IPS-20b (cell line): ENCODE results near the gene FEV.

Experiments used
- H3K27ac ChIP-seq: one replicate; pipeline ENCODE4 v1.5.1; 2013; ENCODE audit warnings: low read length
- H3K27me3 ChIP-seq: 2 replicates; pipeline ENCODE4 v1.6.1; 2013; ENCODE audit warnings: mild to moderate bottlenecking, low read length, inconsistent platforms; ENCODE audit not compliant: insufficient read depth
- H3K36me3 ChIP-seq: 2 replicates; pipeline ENCODE4 v1.6.1; 2013; ENCODE audit warnings: low read depth, mild to moderate bottlenecking, inconsistent platforms, low read length, moderate library complexity; ENCODE audit not compliant: insufficient read depth
- H3K4me1 ChIP-seq: 2 replicates; pipeline ENCODE4 v1.6.1; 2013; ENCODE audit warnings: mild to moderate bottlenecking, control low read depth, inconsistent platforms, low read length, moderate library complexity; ENCODE audit not compliant: insufficient read depth
- H3K4me3 ChIP-seq: 2 replicates; pipeline ENCODE4 v1.5.1; 2013; ENCODE audit warnings: mild to moderate bottlenecking, low read length, inconsistent platforms
- H3K9ac ChIP-seq: 2 replicates; pipeline ENCODE4 v1.6.1; 2013; ENCODE audit warnings: low read depth, mild to moderate bottlenecking, inconsistent platforms, low read length, moderate library complexity
- H3K9me3 ChIP-seq: 2 replicates; pipeline ENCODE4 v1.6.1; 2013; ENCODE audit warnings: mild to moderate bottlenecking, low read depth, low read length, inconsistent platforms; ENCODE audit not compliant: insufficient read depth

FEV gene

DNA sequence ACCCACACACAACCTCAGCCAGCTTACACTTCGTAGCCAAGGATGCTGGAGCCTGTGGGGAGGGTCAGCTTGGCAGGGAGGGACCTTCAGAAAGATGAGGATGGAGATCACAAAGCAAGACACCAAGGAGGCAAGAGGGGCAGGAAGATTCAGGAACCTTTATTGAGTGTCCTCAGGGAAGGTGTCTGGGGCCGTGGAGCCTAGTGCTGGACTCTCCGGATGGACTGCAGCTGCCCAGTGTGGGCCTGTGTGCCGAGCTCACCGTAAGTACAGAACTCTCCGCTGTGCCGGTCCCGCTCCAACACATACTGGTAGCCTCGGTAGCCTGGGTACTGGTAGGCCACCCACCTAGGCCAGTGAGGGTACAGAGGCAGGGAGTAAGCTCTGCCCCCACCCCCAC, 5.1 kb upstream of the FEV start:
- Histone ChIP-seq H3K4me3 (no peak overlapping the region), H3K27me3 (peaks cover 100% of the 10 kb centered on the region), H3K9ac (no peak overlapping the region), H3K27ac (no peak overlapping the region), H3K36me3 (no peaks in the 10 kb centered on the region), H3K9me3 (no peaks in the 10 kb centered on the region; the same call in 1 of the 2 replicates), H3K4me1 (0 out of 2 replicates have a peak, but pooled peaks cover 2% of the 10 kb centered on the region)

- Histone ChIP-seq H3K36me3 (no peaks in the 10 kb centered on the region), H3K9ac (no peak overlapping the region), H3K4me3 (no peak overlapping the region), H3K27me3 (peaks cover 100% of the 10 kb centered on the region), H3K4me1 (0 out of 2 replicates have a peak, but pooled peaks cover 2% of the 10 kb centered on the region), H3K27ac (no peak overlapping the region), H3K9me3 (peaks cover 1% of the 10 kb centered on the region; the same call in 1 of the 2 replicates)
Observed at GRCh38 chr2:218988650-218989049, 3.7 kb upstream of the FEV start.

GRCh38 chr2:218988164-218988563, 3.2 kb upstream of the FEV start:
- Histone ChIP-seq H3K9me3 (peaks cover 6% of the 10 kb centered on the region; the same call in 1 of the 2 replicates), H3K36me3 (no peaks in the 10 kb centered on the region), H3K4me1 (no peaks in the 10 kb centered on the region), H3K27ac (no peak overlapping the region), H3K27me3 (peaks cover 100% of the 10 kb centered on the region), H3K9ac (no peak overlapping the region), H3K4me3 (no peak overlapping the region)

DNA sequence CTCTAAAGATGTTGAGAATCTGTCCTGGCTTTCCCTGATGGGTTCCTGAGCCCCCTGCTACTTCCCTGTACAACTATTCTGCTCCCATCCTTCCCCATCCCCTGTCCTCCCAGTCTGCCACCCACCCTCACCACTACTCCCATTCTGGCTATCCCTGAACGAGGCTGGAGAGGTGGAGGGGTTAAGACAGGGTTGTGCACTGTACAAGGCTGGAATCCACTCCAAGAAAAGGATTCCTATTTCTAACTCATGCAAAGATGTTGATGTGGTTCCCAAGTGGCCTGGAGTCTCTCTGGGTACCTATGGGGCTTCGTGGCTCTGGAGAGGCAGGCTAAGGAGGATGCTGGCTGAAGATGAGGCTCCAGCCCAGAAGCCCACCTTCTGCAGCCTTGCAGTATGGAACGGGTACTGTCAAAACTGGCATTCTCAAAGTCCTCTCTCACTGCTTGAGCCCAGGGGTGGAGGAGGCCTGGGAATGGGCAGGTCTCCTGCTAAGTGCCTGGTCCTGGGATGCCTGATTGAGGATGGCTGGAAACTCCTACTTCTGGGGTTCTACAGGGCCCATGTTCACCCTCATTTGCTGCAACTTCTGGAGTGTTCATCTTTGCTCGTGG, 1.3 kb upstream of the FEV start:
- H3K9me3 ChIP-seq, result peaks cover 9% of the 10 kb centered on the region; the same call in 1 of the 2 replicates
- H3K4me1 ChIP-seq, result no peaks in the 10 kb centered on the region
- no peaks in the 10 kb centered on the region for H3K36me3 ChIP-seq
- H3K27me3 ChIP-seq, result peaks cover 100% of the 10 kb centered on the region
- H3K9ac ChIP-seq, result no peak overlapping the region
- H3K4me3 ChIP-seq, result no peak overlapping the region
- H3K27ac ChIP-seq, result no peak overlapping the region

GRCh38 chr2:218985325-218986091, 524 bp upstream of the FEV start:
- Histone ChIP-seq H3K4me3 (peak overlapping the region; percentile 22; the same call in 1 of the 2 replicates), H3K9me3 (peaks cover 9% of the 10 kb centered on the region; the same call in 1 of the 2 replicates), H3K9ac (no peak overlapping the region), H3K27ac (no peak overlapping the region), H3K36me3 (no peaks in the 10 kb centered on the region), H3K4me1 (no peaks in the 10 kb centered on the region), H3K27me3 (peaks cover 100% of the 10 kb centered on the region)

DNA sequence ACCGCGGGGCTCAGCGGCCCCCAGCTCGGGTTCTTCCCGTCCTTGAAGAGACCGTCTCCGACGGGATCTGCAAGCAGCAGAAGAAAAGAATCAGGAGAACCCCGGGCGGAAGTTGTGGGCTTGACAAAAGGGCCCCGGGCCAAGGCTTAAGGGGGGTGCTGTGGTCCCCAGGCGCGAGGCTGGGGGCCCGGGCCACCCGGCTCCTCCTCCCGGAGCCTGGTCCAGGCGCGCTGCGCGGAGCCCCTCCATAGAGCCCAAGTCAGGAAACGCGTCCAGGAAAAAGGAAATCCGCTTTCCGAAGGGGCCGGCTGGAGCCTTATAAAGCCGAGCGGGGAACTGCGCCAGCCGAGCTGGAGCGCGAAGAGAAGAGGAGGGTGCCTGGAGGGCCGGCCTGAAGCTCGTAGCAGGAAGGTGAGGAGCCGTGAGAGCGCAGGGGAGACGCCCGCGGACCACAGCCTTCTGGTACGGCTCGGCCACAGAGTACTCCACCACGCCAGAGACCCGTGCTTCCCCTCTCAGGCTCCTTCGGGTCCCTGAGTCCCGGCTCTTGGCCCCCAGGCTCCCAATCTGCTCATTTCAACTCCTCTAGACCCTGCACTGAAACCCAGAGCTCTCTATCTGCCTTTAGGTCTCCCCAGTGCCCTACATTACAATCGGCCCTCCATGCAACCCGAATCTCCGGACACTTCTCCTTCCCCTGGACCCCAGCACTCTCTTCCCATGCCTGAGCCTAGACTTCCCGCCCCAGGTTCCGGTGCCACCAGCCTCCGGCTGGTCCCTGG, 554 bp downstream of the FEV start:
- Histone ChIP-seq H3K27ac (no peak overlapping the region), H3K36me3 (no peaks in the 10 kb centered on the region), H3K9ac (no peak overlapping the region), H3K9me3 (peaks cover 9% of the 10 kb centered on the region; the same call in 1 of the 2 replicates), H3K27me3 (peaks cover 99% of the 10 kb centered on the region), H3K4me3 (no peak overlapping the region), H3K4me1 (peaks cover 3% of the 10 kb centered on the region; the same call in 1 of the 2 replicates)

DNA sequence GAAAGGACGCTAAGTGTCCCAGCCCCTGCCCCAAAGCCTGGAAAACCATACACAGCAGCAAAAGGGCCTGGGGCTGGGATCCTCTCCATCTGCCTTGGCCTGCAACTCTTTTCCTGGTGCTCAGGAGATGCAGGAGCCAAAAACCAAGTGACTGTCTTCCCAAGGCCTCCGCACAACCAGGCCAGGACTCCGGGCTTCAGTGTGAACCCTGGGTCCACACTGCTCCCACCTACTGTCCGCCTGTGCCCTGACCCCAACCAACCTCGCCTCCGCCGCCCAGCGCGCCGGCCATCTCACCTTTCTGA, 1.1 kb downstream of the FEV start:
- Histone ChIP-seq H3K4me3 (no peak overlapping the region), H3K4me1 (peaks cover 3% of the 10 kb centered on the region; the same call in 1 of the 2 replicates), H3K27ac (no peak overlapping the region), H3K36me3 (no peaks in the 10 kb centered on the region), H3K9ac (no peak overlapping the region), H3K9me3 (peaks cover 9% of the 10 kb centered on the region; the same call in 1 of the 2 replicates), H3K27me3 (peaks cover 99% of the 10 kb centered on the region)

- no peak overlapping the region for H3K9ac ChIP-seq
- H3K36me3 ChIP-seq, result no peaks in the 10 kb centered on the region
- H3K27ac ChIP-seq, result no peak overlapping the region
- peaks cover 9% of the 10 kb centered on the region; the same call in 1 of the 2 replicates for H3K9me3 ChIP-seq
- H3K4me3 ChIP-seq, result no peak overlapping the region
- peaks cover 99% of the 10 kb centered on the region for H3K27me3 ChIP-seq
- H3K4me1 ChIP-seq, result peaks cover 3% of the 10 kb centered on the region; the same call in 1 of the 2 replicates
Observed at GRCh38 chr2:218983263-218983933, 1.6 kb downstream of the FEV start.

DNA sequence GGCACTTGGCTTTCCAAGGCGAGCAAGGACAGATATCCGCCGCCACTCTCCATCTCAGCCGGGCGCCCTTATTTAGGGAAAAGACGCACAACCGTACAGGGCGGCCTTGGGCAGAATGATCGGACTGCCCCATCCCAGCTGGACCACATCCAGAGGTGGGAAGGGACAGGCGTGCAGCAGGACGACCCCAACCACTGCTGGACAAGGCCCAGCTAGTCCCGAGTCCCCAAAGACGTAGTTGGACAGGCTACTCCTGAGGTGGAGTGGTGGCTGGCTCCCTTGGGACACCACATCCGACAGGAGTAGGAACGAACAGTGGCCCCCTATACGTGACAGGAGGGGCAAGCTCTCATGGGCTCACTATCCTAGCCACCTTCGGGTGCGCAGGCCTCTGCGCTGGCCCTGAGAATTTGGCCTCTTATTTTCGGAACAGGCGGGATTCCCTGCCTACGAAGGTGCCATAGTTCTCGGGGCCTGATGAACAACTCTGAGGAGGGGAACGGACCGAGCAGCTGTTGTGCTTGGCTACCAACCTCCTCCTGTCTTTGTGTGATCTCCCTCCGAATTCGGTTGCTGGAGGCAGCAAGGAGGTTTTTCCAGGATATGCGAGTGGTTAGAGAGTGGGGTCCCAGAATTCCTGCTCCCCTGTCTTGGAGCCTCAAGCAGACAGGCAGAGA, 2.3 kb downstream of the FEV start:
- Histone ChIP-seq H3K9me3 (peaks cover 9% of the 10 kb centered on the region; the same call in 1 of the 2 replicates), H3K27me3 (peaks cover 99% of the 10 kb centered on the region), H3K36me3 (no peaks in the 10 kb centered on the region), H3K27ac (no peak overlapping the region), H3K9ac (no peak overlapping the region), H3K4me3 (no peak overlapping the region), H3K4me1 (peaks cover 3% of the 10 kb centered on the region; the same call in 1 of the 2 replicates)

- Histone ChIP-seq H3K27me3 (peaks cover 99% of the 10 kb centered on the region), H3K36me3 (no peaks in the 10 kb centered on the region), H3K9me3 (peaks cover 9% of the 10 kb centered on the region; the same call in 1 of the 2 replicates), H3K27ac (no peak overlapping the region), H3K4me3 (no peak overlapping the region), H3K4me1 (peaks cover 3% of the 10 kb centered on the region; the same call in 1 of the 2 replicates), H3K9ac (no peak overlapping the region)
Observed at GRCh38 chr2:218981881-218982585, 3.0 kb downstream of the FEV start.
